Ishikawa (cell line): ENCODE data around the gene GNPTAB.

Experiments used
- CEBPB ChIP-seq: IDR thresholded peaks from 2 replicates; pipeline ENCODE4 v1.6.1; 2012
- CREB1 ChIP-seq: IDR thresholded peaks from 2 replicates; pipeline ENCODE4 v1.6.1; 2012; ENCODE audit warnings: low read depth
- EGR1 ChIP-seq: IDR thresholded peaks from 2 replicates; pipeline ENCODE4 v1.6.1; 2012
- EP300 ChIP-seq: IDR thresholded peaks from 2 replicates; pipeline ENCODE4 v1.6.1; 2012; ENCODE audit warnings: borderline replicate concordance
- FOXM1 ChIP-seq: IDR thresholded peaks from 2 replicates; pipeline ENCODE4 v1.6.1; 2012; ENCODE audit warnings: low read depth, borderline replicate concordance
- MAX ChIP-seq: IDR thresholded peaks from 2 replicates; pipeline ENCODE4 v1.6.1; 2012
- NFIC ChIP-seq: IDR thresholded peaks from 2 replicates; pipeline ENCODE4 v1.6.1; 2012
- RAD21 ChIP-seq: IDR thresholded peaks from 2 replicates; pipeline ENCODE4 v1.6.1; 2012; ENCODE audit warnings: low read depth
- REST ChIP-seq: IDR thresholded peaks from 2 replicates; pipeline ENCODE4 v1.6.1; 2012; ENCODE audit warnings: low read depth, mild to moderate bottlenecking
- TAF1 ChIP-seq: IDR thresholded peaks from 2 replicates; pipeline ENCODE4 v1.6.1; 2012; ENCODE audit warnings: low read depth, mild to moderate bottlenecking
- TCF12 ChIP-seq: IDR thresholded peaks from 2 replicates; pipeline ENCODE4 v1.6.1; 2012; ENCODE audit warnings: low read depth
- TEAD4 ChIP-seq: IDR thresholded peaks from 2 replicates; pipeline ENCODE4 v1.6.1; 2012
- YY1 ChIP-seq: IDR thresholded peaks from 2 replicates; pipeline ENCODE4 v1.6.1; 2012; ENCODE audit warnings: low read depth
- ZBTB7A ChIP-seq: IDR thresholded peaks from 2 replicates; pipeline ENCODE4 v1.6.1; 2012; ENCODE audit warnings: low read depth
- TF ChIP-seq, protein P1 (sequence below): IDR thresholded peaks from 2 replicates; pipeline ENCODE4 v1.6.1; 2012

The GNPTAB gene

DNA sequence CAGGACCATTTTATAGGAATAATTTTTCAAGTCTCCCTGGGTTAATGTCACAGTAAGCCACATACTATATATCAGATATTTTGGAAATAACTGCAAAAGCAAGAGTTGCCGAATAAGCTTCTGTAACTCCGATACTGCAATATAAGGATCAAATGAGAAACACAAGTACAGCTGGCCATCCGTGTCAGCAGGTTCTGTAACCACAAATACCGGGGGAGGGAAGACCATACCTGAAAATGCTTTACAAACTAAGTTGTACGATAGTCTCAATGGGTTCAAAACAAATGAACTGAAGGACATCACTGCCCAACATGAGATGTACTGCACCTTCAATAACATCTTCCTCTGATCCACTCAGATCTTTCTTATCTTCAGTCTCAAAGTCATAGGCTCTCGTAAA is 93.3 kb downstream of the GNPTAB start:
- TF ChIP-seq CEBPB (no peak), YY1 (no peak), FOXM1 (no peak), TEAD4 (no peak), TCF12 (no peak), NFIC (no peak), CREB1 (no peak), EP300 (no peak), REST (no peak), TAF1 (no peak), MAX (no peak), EGR1 (no peak)
- TF ChIP-seq, protein P1, sequence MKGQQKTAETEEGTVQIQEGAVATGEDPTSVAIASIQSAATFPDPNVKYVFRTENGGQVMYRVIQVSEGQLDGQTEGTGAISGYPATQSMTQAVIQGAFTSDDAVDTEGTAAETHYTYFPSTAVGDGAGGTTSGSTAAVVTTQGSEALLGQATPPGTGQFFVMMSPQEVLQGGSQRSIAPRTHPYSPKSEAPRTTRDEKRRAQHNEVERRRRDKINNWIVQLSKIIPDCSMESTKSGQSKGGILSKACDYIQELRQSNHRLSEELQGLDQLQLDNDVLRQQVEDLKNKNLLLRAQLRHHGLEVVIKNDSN = no peak

- TF ChIP-seq NFIC = 0 out of 2 replicates have a peak, but pooled peaks have one; percentile 8
- TF ChIP-seq TEAD4 = no peak
- TF ChIP-seq, protein P1 = no peak
Observed at GRCh38 chr12:101733166-101733565, 97.6 kb downstream of the GNPTAB start.

- TF ChIP-seq REST = no peak
- TF ChIP-seq NFIC = no peak
- no peak for TF ChIP-seq FOXM1
Observed at GRCh38 chr12:101732318-101732717, 98.4 kb downstream of the GNPTAB start.

GRCh38 chr12:101729842-101730241 is 100.9 kb downstream of the GNPTAB start:
- no peak for TF ChIP-seq REST
- no peak for TF ChIP-seq RAD21
- TF ChIP-seq, protein P1 = no peak
- TF ChIP-seq TCF12 = no peak
- TF ChIP-seq FOXM1 = no peak

GRCh38 chr12:101727098-101727497 is 103.7 kb downstream of the GNPTAB start:
- TF ChIP-seq EGR1 (no peak), YY1 (no peak), REST (no peak), CREB1 (no peak), TEAD4 (no peak), TCF12 (no peak), NFIC (no peak), ZBTB7A (no peak), MAX (no peak), CEBPB (no peak), RAD21 (no peak)
- TF ChIP-seq, protein P1 = no peak
